Measurements from ENCODE around the gene SLC25A36. TPM values are rescaled to one million over a fixed set of nuclear protein-coding genes. Genes with fewer than 3 reads are reported as not detected.

The SLC25A36 gene
- total RNA-seq, 4 donors from 2014 or later: 78.7 to 95.3 (median 81.7) TPM

GRCh38 chr3:140948460-140949249 lies 7.0 kb downstream of the SLC25A36 start:
- TF ChIP-seq CTCF (IDR thresholded peaks at IDR 0.05; ENCODE audit: low read depth): no peak

- no peak for TF ChIP-seq CTCF (IDR thresholded peaks at IDR 0.05; ENCODE audit: low read depth)
These were observed 8.5 kb downstream of the SLC25A36 start for GRCh38 chr3:140950144-140950543.

GRCh38 chr3:140950863-140951262 lies 9.2 kb downstream of the SLC25A36 start:
- no peak for TF ChIP-seq CTCF (IDR thresholded peaks at IDR 0.05; ENCODE audit: low read depth)

- no peak for TF ChIP-seq CTCF (IDR thresholded peaks at IDR 0.05; ENCODE audit: low read depth)
These were observed 11.7 kb downstream of the SLC25A36 start for GRCh38 chr3:140953028-140953960.

- no peak for TF ChIP-seq CTCF (IDR thresholded peaks at IDR 0.05; ENCODE audit: low read depth)
These were observed 12.9 kb downstream of the SLC25A36 start for GRCh38 chr3:140954576-140954975.

GRCh38 chr3:140955645-140956044 lies 14.0 kb downstream of the SLC25A36 start:
- TF ChIP-seq CTCF (IDR thresholded peaks at IDR 0.05; ENCODE audit: low read depth): no peak
